K562 (cell line): Measurements from ENCODE around the gene SLC11A1. TPM values are rescaled to one million over a fixed set of nuclear protein-coding genes. Genes with fewer than 3 reads are reported as not detected.

Experiments
- BRD9 ChIP-seq: fragments of 450-650 bp; IDR thresholded peaks from 2 replicates; pipeline ENCODE4 v1.6.1; 2018; ENCODE audit warnings: low read depth; ENCODE audit not compliant: partially characterized antibody
- E2F6 ChIP-seq, 2 experiments: IDR thresholded peaks; 2 replicates each; pipeline ENCODE4 v1.6.1; 2011; ENCODE audit warnings: borderline replicate concordance in 1 of 2, control low read depth in 1 of 2, low read depth in 1 of 2, low read length in 1 of 2, mild to moderate bottlenecking in 1 of 2, mixed read lengths in 1 of 2, moderate library complexity in 1 of 2; ENCODE audit not compliant: insufficient read depth in 1 of 2, insufficient read length in 1 of 2, poor library complexity in 1 of 2, severe bottlenecking in 1 of 2; ENCODE audit errors: extremely low read depth in 1 of 2
- EGR1 ChIP-seq: fragments of 450-650 bp; conservative IDR thresholded peaks from 2 replicates; pipeline ENCODE4 v1.6.1; 2017; ENCODE audit warnings: mild to moderate bottlenecking
- HMBOX1 ChIP-seq: sonication (generic); IDR thresholded peaks from 2 replicates; pipeline ENCODE4 v1.6.1; 2016
- ILF3 ChIP-seq: fragments of 450-650 bp; IDR thresholded peaks from 2 replicates; pipeline ENCODE4 v1.6.1; 2018; ENCODE audit warnings: antibody characterized with exemption, mild to moderate bottlenecking, moderate library complexity, borderline replicate concordance
- MAZ ChIP-seq, 2 experiments: fragments of 450-650 bp in 1 of 2; sonication (generic) in 1 of 2; formaldehyde crosslinking; IDR thresholded peaks in 1 of 2; conservative IDR thresholded peaks in 1 of 2; 2 replicates each; pipeline versions ENCODE4 v1.4.0 to v1.5.0; 2020; ENCODE audit warnings: mild to moderate bottlenecking in 1 of 2, missing genetic modification reagents in 1 of 2
- MCM3 ChIP-seq: fragments of 450-650 bp; IDR thresholded peaks from 2 replicates; pipeline ENCODE4 v1.6.1; 2016
- MECOM ChIP-seq: fragments of 250-450 bp; sonication (Bioruptor Pico); IDR thresholded peaks from 2 replicates; pipeline ENCODE4 v1.8.0; 2022; ENCODE audit warnings: inconsistent platforms
- MIER1 ChIP-seq: fragments of 450-650 bp; IDR thresholded peaks from 2 replicates; pipeline ENCODE4 v1.6.1; 2016; ENCODE audit warnings: antibody characterized with exemption, mild to moderate bottlenecking, low read depth
- MLLT1 ChIP-seq, 2 experiments: fragments of 450-650 bp; IDR thresholded peaks; 2 replicates each; pipeline ENCODE4 v1.6.1; 2016
- MYC ChIP-seq, 2 experiments: fragments of 250-450 bp in 1 of 2; sonication (Bioruptor Pico) in 1 of 2; IDR thresholded peaks; 2 replicates each; pipeline versions ENCODE4 v1.5.1 to v1.6.1; 2012 to 2021; ENCODE audit warnings: low read depth in 2 of 2, borderline replicate concordance in 1 of 2, improper control_type of control experiment in 1 of 2, low read length in 1 of 2, mild to moderate bottlenecking in 1 of 2, moderate library complexity in 1 of 2
- PHB2 ChIP-seq: fragments of 450-650 bp; IDR thresholded peaks from 2 replicates; pipeline ENCODE4 v1.6.1; 2017; ENCODE audit warnings: low read depth
- RBBP5 ChIP-seq: fragments of 200-600 bp; sonication (generic); IDR thresholded peaks from 2 replicates; pipeline ENCODE4 v1.6.1; 2012; ENCODE audit warnings: borderline replicate concordance, mild to moderate bottlenecking, low read length, control low read depth, inconsistent platforms; ENCODE audit not compliant: insufficient read depth, poor library complexity, severe bottlenecking
- RBFOX2 ChIP-seq: fragments of 200-400 bp; formaldehyde crosslinking; IDR thresholded peaks from 2 replicates; pipeline ENCODE4 v1.6.1; 2017; ENCODE audit warnings: low read depth, mild to moderate bottlenecking, low read length, moderate library complexity
- SIN3B ChIP-seq: fragments of 450-650 bp; IDR thresholded peaks from 2 replicates; pipeline ENCODE4 v1.6.1; 2017; ENCODE audit warnings: low read depth, mild to moderate bottlenecking, moderate library complexity
- SOX6 ChIP-seq: fragments of 450-650 bp; IDR thresholded peaks from 2 replicates; pipeline ENCODE4 v1.6.1; 2014; ENCODE audit warnings: mild to moderate bottlenecking
- ZBTB33 ChIP-seq: sonication (generic); formaldehyde crosslinking; IDR thresholded peaks from 2 replicates; pipeline ENCODE4 v1.8.1; 2023; ENCODE audit warnings: mild to moderate bottlenecking, missing genetic modification reagents
- ZKSCAN3 ChIP-seq: fragments of 250-450 bp; sonication (Bioruptor Pico); IDR thresholded peaks from 2 replicates; pipeline ENCODE4 v1.4.0; 2020
- ZNF583 ChIP-seq: fragments of 250-450 bp; sonication (Bioruptor Pico); IDR thresholded peaks from 2 replicates; pipeline ENCODE4 v1.4.0; 2020
- polyA plus RNA-seq, 8 experiments: library from polyadenylated mRNA; depleted of rRNA in 4 of 8; stranded (reverse) in 5 of 8; unstranded in 3 of 8; fragments of >200 nt; fragmentation: Nextera tagmentation in 2 of 8; fragmentation: Illumina TruSeq in 1 of 8; extraction: Ambion mirVana in 2 of 8; extraction: Trizol in 1 of 8; gene quantifications; 2 replicates each; pipeline versions ENCODE4 v1.2.1 to v1.2.3, GENCODE V29; 2011 to 2014; ENCODE audit warnings: inconsistent platforms in 1 of 8, missing spikeins in 1 of 8
- total RNA-seq, 7 experiments: library from RNA; depleted of rRNA in 6 of 7; stranded (reverse); fragments of >200 nt in 6 of 7; fragmentation: Illumina TruSeq in 2 of 7; extraction: Trizol in 2 of 7; gene quantifications; 2 replicates each; pipeline versions ENCODE4 v1.2.1 to v1.2.3, GENCODE V29; 2011 to 2021; ENCODE audit warnings: low replicate concordance in 1 of 7

Gene SLC11A1
- total and polyA plus RNA-seq, 9 of the 15 experiments (the other 6 are each of a cell fraction or from before 2014, with no cell fraction given) = 0.35 to 1.6 (median 0.65) TPM

GRCh38 chr2:218399391-218400166 is 17.5 kb downstream of the SLC11A1 start, which contains the start of gene CTDSP1 (continued):
- peak; percentile 78 to 94 for TF ChIP-seq E2F6 (IDR thresholded peaks at IDR 0.05; ENCODE audit: borderline replicate concordance in 1 of 2, extremely low read depth in 1 of 2, insufficient read depth in 1 of 2, insufficient read length in 1 of 2, low read depth in 1 of 2, low read length in 1 of 2, poor library complexity in 1 of 2, severe bottlenecking in 1 of 2)
- TF ChIP-seq MLLT1 (IDR thresholded peaks at IDR 0.05) = peak in 1 of 2 experiments; percentile 74; a peak in 2 of 4 replicates
- no peak for TF ChIP-seq HMBOX1
- 0 out of 2 replicates have a peak, but pooled peaks have one; percentile 15 for TF ChIP-seq SOX6
- TF ChIP-seq ZKSCAN3 (CRISPR knock-in tag) = no peak
- peak; percentile 30; the same call in 1 of the 2 replicates for TF ChIP-seq EGR1
- TF ChIP-seq MIER1 = peak; percentile 98
- TF ChIP-seq ZBTB33 (CRISPR knock-in tag) = 0 out of 2 replicates have a peak, but pooled peaks have one; percentile 34
- peak; percentile 63 to 68 for TF ChIP-seq MAZ (CRISPR knock-in tag; conservative IDR thresholded peaks at IDR 0.05 in 1 of 2, IDR thresholded peaks at IDR 0.05 in 1 of 2)
- TF ChIP-seq ZNF583 (CRISPR knock-in tag) = no peak
- no peak for TF ChIP-seq ILF3
- TF ChIP-seq RBFOX2 = peak; percentile 78
- no peak for TF ChIP-seq MECOM (CRISPR knock-in tag)
- no peak for TF ChIP-seq BRD9
- TF ChIP-seq SIN3B = 0 out of 2 replicates have a peak, but pooled peaks have one; percentile 32
- peak; percentile 25 for TF ChIP-seq RBBP5
- TF ChIP-seq PHB2 = no peak
- no peak for TF ChIP-seq MCM3
- peak; percentile 73; the same call in 1 of the 2 replicates for TF ChIP-seq MYC (IDR thresholded peaks at IDR 0.05; ENCODE audit: low read depth, low read length)
- no peak for TF ChIP-seq MYC (CRISPR knock-in tag; IDR thresholded peaks at IDR 0.05; ENCODE audit: borderline replicate concordance, low read depth)
